Measurements from ENCODE around the gene UCK1. TPM values are rescaled to one million over a fixed set of nuclear protein-coding genes. Genes with fewer than 3 reads are reported as not detected.

The UCK1 gene
- total RNA-seq, 2 donors from 2014 or later: 21.2 to 37.8 TPM

GRCh38 chr9:131474711-131475110 lies 56.4 kb downstream of the UCK1 start:
- Histone ChIP-seq H3K27me3 (no peaks in the 10 kb centered on the region), H3K36me3 (peaks cover 100% of the 10 kb centered on the region), H3K27ac (peak overlapping the region in 1 of 2 donors; percentile 8), H3K4me1 (peaks cover 0 to 15% of the 10 kb centered on the region in 2 donors), H3K4me3 (no peak overlapping the region), H3K9me3 (no peaks in the 10 kb centered on the region)
- no peak for TF ChIP-seq CTCF (IDR thresholded peaks at IDR 0.05)
- no peak for DNase-seq (ENCODE audit: low spot score)

- no peaks in the 10 kb centered on the region for H3K27me3 ChIP-seq
- H3K36me3 ChIP-seq: peaks cover 100% of the 10 kb centered on the region
- no peak for DNase-seq (ENCODE audit: low spot score)
- peaks cover 0 to 15% of the 10 kb centered on the region in 2 donors for H3K4me1 ChIP-seq
- TF ChIP-seq CTCF (IDR thresholded peaks at IDR 0.05): no peak
- no peaks in the 10 kb centered on the region for H3K9me3 ChIP-seq
- no peak overlapping the region for H3K27ac ChIP-seq
- H3K4me3 ChIP-seq: no peak overlapping the region
Measured at GRCh38 chr9:131473891-131474290, 57.2 kb downstream of the UCK1 start.

Other genes starting within 250 kb of the UCK1 start
- 100 to 1,000 TPM; 124 to 216 TPM for gene PLPP7, start 241.5 kb downstream of the UCK1 start, total RNA-seq
- gene PRRC2B, start 137.2 kb downstream of the UCK1 start, total RNA-seq: 100 to 1,000 TPM in 1 of 2 donors, 10 to 100 TPM in 1; 76.7 to 120 TPM
- 10 to 100 TPM; 13.7 to 16.4 TPM for gene POMT1, start 28.3 kb downstream of the UCK1 start, total RNA-seq
- not detected for gene PRRT1B, start 14.3 kb upstream of the UCK1 start, total RNA-seq
- gene RAPGEF1, start 208.8 kb upstream of the UCK1 start, total RNA-seq: 10 to 100 TPM; 59.5 to 65.1 TPM

Measured in right atrium auricular region (tissue), 2 donors.